GM21423 (cell line): ENCODE measurements around the gene PRKAR1B.

Source experiments
- ATAC-seq: cut with Tn5 transposase; IDR thresholded peaks from one replicate; pipeline ENCODE4 v1.9.1; 2021; ENCODE audit warnings: mild to moderate bottlenecking, moderate library complexity; ENCODE audit not compliant: unreplicated experiment

PRKAR1B gene

DNA sequence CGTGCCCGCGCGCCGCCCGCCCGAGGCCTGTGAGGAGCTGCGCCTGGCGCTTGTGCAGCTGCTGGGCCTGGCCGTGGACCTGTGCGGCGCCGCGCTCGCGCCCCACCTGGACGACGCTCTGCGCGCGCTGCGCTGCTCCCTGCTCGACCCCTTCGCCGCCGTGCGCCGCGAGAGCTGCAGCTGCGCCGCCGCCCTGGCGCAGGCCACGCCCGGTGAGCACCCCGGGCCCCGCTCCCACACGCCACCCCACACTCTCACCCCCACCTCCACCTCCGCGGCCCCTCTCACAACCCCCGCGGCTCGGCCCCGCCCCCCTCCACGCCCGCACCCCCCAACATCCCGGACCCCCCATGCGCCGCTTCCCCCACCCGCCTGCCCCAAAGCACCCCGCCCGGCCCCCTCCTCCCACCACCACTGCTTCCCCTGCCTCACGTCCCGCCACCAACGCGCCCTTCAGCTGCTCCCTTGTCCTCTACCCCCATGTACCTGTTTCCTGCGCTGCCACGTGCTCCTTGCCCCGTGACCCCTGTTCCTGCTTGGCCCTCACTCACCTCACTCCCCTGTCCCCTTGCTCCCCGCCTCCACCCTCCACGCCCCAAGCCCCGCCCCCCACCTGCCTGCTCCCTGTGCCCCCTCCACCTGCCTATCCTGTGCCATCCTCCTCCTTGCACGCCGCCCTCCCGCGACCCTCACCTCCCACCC is at the start of gene PRKAR1B:
TSS of gene PRKAR1B (minus strand) at position 178 of the 702 bp plus-strand sequence. CDS start 15,776 bp downstream, outside the sequence.
- peak; percentile 28 for ATAC-seq

DNA sequence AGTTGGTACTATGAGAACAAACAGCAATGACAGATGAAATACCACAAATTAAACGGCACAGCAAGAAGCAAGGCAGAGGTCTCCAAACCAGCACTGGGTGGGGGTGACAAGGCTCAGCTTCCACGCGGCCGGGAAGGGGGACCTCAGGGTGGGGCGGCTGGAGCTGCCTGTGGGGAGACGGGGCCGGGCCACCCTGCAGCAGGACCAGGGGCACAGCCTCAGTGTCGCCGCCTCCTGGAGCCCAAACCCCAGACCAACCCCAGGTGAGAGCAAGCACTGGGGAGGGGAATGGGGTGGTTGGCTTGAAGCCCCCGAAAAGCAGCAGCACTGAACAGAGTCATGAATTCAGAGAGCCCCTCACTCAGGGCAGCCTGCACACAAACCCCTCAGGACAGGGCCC is 49.3 kb upstream of the PRKAR1B start:
- no peak for ATAC-seq

DNA sequence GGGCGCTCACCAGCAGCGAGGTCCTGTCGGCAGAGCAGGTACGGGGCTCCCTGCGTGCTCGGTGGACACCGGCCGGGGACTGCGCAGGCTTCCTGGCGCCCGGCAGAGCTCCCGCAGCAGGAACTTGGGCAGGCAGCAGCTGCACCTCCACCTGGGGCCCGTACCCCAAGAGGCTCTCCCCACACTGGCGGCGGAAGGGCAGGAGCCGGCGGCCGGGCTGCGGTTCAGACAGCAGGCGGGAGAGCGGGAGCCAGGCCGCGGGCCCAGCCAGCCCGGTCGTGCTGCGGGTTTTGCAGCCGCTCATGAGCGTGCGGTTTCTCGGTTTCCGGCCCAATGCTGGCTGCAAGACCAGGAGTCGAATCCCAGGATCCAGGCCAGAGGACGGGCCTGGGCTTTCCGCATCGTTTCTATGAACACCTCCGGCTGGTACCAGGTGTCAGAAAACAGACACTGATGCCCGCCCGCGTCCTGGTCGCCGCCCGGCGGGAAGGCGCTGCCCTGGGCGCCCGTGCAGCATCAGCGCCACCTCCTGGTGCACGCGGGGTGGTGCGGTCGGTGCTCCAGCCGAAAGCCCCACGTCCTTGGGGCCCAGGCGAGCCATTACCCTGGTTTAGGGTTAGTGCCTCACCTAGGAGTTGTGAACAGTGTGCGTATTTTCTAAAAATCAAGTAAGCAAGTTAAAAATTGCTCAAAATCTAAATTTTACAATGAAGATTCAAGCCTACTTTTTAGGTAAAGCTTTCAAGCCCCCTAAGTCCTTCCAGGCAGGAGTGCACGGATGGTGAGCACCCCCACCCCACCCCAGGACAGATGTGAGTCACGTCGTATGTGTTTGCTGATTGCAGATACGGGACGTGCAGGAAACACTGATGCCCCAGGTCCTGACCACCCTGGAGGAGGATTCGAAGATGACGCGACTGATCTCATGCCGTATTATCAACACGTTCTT is 47.4 kb upstream of the PRKAR1B start:
- no peak for ATAC-seq

DNA sequence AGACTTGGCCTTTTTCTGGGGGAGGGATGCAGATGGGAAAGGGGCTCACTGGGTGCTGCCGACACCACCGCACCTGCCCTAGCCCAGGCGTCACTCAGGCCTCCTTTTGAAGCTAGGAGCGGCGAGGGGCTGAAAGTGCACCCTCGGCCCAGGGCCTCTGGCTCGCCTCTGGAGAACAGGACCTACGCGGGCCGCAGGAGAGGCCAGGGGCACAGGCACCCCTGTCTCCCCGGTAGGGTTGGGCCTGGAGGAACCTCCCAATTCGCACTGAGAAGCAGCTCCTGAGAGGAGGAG is 46.5 kb upstream of the PRKAR1B start:
- ATAC-seq: no peak

DNA sequence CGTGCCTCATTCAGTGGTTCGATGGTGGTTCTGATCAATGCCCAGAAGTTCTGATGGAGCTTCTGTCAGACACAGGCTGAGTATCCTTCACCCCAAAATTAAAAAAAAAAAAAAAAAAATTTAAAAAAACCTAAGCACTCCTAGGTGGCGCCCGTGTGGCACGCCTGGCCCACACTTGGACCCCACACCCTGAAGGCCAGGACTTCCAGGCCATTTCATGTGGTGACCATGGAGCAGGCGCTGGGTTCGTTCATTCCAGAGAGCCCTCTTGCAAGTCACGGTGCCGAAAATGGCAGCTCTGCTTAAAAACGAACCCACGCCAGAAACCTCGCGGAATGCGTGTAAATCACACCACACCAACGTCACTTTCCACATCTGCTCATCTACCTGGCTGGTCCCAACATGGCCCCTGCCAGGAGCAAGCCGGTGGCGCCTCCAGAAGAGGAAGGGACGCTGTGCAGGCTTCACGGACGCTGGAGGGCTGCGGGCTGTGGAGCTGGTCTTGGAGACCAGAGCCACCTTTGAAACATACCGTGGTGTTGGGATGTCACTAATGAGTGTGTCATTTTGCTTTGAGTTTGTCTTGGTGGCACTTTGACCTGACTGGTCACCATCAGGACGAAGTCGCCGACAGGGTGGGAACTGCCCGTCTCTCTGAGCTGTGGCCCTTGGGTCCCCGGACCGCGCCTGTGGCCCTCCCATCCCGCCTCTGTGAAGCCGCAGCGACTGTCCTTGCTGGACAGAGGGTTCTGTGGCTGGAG is 46.0 kb upstream of the PRKAR1B start:
- no peak for ATAC-seq

DNA sequence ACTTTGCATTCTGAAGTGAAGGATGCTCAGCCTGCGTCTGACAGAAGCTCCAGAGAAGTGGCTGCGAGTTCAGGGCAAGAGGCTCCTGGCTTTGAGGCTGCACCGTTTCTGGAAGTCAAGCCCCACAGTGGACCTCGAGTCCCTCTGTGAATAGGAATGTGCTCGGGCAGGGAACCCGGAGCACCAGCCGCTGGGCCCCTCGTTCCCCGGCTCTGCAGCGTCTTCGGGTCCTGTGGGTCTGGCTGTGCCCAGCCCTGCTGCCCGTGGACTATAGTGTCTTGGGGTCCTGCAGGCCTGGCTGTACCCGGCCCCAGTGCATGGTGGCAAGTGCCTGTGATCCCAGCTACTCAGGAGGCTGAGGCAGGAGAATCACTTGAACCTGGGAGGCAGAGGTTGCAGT is 45.3 kb upstream of the PRKAR1B start:
- ATAC-seq: no peak

DNA sequence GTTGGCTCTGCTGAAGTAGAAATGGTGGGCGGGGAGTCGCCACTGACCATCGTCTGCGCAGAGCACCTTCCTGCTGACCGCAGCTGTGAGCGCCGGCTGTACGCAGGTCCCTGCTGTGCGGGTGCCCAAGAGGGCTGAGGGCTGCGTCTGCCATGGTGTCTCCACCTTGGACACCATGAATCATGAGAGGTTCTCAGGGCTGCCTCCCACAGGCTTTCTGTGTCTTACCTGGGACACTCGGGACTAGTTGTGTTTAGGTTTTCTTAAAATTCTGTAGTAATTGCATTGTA is 44.9 kb upstream of the PRKAR1B start:
- ATAC-seq: no peak

DNA sequence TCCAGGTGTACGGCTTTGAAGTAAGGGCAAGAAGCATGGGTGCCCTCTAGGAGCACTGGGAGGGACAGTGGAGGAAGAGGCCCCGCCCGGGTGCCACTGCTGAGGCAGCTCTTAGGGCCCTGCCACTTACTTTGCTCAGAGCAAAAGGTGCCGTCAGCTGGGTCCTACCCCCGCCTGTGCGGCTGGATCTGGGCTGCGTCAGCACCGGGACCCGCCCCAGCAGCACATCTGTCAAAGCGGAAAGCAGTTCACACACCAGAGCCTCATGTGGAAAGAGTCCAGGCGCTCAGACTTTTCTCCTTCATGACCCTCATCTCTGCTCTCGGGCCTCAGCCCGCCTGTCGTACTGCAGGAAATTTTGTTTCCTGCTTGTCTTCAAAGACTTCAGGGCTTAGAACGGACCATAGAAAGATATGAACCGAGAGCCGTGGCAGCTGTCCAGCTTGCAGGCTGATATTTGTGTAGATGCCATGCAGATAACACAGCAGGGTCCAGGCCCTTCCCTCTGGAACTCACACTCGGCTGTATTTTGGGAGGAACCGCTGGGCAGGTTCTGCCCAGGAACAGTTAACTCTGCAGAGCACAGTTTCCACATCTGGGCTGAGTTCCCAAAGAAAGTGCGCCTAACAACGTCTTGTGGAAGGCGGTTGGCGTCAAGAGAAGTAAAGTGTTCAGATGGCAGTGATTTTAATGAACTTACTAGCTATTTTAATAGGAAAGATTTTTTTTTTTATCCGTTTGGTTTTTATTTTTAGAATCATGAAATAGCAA is 44.3 kb upstream of the PRKAR1B start:
- no peak for ATAC-seq

DNA sequence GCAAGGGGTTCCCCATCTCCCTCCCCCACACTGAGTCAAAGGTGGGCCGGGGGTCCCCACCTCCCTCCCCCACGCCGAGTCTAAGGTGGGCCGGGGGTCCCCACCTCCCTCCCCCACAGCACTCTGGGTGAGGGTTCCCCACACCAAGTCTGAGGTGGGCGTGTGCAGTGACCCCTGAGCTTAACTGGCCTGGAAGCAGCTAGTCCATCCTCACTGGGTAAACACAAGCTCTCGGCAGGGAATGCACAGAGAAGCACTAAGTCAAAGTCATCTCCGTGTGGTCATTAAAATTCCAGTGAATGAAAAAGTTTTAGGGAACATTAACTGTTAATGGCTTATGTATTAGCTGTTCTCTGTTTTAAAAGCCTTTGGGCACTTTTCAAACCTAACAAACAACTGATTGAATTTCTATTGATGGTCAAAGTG is 43.7 kb upstream of the PRKAR1B start:
- ATAC-seq: no peak

DNA sequence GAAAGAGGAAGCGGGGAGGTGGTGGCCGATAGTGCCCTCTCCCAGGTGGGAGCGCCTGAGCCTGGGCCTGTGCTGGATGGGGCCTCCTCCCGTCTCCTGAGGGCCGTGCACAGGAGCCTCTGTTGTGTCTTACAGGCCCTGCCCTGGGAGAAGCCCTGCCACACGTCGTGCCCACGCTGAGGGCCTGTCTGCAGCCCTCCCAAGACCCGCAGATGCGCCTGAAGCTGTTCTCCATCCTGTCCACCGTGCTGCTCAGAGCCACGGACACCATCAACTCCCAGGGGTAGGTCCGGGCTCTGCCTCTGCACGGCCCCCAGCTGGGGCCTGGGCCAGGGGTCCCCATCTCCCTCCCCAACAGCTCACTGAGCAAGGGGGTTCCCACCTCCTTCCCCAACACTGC is 43.3 kb upstream of the PRKAR1B start:
- no peak for ATAC-seq

DNA sequence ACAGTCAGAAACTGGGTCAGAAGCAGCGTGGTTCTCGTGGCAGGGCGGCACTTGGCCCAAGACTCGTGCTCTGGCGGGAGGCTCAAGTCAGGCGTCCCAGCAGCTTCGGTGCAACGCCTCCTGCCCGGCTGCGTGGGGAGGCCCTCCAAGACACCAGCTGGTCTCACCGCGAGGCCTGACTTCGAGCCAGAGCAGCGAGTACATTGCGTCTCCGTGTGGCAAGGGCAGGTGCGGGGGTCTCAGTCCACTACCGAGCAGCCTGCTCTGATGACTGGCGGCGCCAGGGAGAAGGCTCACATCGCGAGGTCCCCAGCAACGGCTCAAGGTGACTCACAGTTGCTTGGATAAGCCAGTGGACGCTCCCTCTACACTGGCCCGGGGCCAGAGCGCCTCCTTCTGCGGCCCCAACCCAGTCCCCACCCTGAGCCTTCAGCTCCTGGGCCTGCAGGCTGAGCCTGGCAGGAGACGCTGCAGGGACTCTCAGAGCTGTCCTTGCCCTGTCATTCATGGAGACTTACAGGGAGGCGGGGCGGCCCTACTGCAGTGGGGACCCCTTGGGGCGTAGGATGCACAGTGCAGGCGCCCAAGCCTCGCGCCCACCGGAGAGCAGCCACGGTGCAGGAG is 41.9 kb upstream of the PRKAR1B start:
- ATAC-seq: no peak

DNA sequence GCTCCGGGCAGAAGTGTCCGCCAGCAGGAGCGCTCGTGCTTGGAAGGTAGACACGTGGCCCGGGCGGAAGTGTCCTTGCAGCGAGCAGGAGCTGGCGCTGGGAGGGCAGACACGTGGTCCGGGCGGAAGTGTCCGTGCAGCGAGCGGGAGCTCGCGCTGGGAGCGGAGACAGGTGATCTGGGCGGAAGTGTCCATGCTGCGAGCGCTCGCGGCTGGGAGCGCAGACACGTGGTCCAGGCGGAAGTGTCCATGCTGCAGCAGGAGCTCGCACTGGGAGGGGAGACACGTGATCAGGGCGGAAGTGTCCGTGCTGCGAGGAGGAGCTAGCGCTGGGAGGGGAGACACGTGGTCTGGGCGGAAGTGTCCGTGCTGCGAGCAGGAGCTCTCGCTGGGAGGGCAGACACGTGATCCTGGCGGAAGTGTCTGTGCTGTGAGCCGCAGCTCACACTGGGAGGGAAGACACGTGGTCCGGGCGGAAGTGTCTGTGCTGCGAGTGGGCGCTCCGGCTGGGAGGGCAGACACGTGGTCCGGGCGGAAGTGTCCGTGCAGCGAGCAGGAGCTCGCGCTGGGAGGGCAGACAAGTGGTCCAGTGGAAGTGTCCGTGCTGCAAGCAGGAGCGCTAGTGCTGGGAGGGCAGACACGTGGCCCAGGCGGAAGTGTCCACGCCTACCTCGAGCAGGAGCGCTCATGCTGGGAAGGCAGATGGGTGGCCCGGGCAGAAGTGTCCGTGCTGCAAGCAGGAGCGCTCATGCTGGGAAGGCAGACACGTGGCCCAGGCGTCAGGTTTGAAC is 41.1 kb upstream of the PRKAR1B start:
- ATAC-seq: no peak

DNA sequence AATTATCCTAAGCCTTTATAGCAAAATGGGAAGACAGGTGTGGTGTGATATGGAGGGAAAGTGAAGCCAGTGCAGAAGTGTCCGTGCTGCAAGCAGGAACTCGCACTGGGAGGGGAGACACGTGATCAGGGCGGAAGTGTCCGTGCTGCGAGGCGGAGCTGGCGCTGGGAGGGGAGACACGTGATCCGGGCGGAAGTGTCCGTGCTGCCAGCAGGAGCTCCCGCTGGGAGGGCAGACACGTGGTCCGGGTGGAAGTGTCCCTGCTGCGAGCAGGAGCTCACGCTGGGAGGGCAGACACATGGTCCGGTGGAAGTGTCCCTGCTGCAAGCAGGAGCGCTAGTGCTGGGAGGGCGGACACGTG is 40.5 kb upstream of the PRKAR1B start:
- no peak for ATAC-seq

DNA sequence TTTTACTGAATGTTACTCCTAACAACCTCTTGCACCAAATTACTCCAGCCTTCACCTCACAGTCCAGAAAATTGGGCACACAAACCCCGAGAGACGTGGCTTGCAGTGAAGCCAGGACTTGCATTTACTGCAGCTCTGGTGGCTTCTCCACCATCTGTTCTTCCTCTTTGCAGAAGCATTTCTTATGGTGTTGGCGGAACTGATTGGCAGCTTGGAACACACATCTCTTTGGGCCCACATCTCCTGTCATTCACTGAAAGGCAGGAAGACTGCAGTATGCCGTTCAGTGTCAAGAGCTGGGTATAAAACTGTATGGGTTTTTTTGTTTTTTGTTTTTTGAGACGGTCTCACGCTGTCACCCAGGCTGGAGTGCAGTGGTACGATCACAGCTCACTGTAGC is 38.3 kb upstream of the PRKAR1B start:
- ATAC-seq: no peak

DNA sequence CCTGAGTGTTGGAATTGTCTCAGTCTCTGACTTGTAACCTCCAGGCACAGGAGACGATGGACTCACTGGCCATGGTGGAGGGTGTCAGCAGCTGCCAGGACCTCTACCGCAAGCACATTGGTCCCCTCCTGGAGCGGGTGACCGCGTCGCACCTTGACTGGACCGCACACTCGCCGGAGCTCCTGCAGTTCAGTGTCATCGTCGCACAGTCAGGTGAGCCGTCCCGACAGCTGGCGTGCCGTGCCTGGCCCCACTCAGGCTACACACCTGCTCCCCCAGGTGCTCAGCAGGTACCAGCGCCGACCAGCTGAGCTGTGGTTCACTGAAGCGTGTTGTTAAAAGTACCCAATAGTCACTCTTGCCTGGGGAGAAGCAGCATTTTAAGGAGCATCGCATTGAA is 36.7 kb upstream of the PRKAR1B start:
- no peak for ATAC-seq

DNA sequence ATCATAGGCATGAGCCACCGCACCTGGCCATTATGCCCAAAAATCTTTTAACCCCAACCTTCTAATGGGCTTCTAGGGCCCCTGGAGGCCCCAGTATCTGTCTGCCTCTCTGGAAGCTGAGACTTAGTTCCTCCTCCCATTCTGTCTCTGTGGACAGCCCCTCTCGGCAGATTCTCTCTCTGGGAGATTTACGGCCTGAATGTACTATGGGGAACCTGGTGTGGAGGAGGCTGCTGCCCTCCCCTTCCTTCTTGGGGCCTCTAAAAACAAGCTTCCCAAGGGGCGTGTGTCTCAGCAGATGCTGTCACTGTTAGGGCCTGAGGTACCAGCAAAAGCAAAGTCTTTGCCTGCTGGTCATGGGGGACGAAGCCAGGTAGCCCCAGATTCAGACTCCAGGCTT is 35.8 kb upstream of the PRKAR1B start:
- no peak for ATAC-seq

DNA sequence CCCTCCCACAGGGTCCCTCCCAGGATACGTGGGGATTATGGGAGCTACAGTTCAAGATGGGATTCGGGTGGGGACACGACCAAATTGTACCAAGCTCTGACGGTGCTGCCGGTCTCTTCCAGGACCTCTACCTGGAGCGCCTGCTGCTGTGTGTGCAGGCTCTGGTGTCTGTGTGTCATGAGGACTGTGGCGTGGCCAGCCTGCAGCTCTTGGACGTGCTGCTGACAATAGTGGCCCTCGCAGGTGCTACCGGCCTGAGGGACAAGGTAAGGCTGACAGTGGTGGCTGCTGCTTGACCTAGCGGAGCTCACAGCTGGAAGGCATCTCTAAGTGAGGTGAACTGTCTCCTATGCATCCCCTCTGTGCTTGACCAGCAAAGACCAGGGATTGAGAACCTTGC is 34.5 kb upstream of the PRKAR1B start:
- ATAC-seq: no peak

DNA sequence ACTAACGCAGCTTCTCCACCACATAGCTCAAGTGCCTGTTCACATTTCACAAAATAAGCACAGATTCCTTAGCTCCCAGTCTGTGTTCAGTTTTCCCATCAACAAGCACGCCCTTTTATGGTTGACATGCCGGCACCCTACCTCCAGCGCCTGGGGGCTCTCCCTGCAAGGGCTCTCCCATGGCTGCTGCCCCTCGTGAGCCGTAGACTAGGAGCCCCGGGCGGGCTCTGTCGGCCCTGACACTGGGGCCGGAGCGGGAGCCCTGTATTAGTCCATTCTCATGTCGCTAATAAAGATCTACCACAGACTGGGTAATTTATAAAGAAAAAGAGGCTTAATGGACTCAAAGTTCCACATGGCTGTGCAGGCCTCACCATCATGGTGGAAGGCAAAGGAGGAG is 34.0 kb upstream of the PRKAR1B start:
- no peak for ATAC-seq

DNA sequence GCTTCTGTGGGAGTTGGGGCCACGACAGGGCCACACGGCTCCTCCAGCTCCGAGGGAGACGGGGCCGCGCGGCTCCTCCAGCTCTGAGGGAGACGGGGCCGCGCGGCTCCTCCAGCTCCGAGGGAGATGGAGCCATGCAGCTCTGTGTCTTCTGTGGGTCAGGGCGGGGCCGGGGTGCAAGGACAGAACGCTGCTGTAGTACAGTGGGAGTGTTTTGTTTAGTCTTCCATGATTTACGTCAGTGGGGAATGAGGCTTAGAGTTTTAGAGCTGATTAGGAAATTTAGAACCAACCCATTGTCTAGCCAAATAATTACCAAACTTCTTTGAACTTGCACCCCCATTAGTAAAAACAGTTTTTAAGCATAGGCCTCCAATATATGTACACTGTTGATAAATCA is 32.9 kb upstream of the PRKAR1B start:
- no peak for ATAC-seq

DNA sequence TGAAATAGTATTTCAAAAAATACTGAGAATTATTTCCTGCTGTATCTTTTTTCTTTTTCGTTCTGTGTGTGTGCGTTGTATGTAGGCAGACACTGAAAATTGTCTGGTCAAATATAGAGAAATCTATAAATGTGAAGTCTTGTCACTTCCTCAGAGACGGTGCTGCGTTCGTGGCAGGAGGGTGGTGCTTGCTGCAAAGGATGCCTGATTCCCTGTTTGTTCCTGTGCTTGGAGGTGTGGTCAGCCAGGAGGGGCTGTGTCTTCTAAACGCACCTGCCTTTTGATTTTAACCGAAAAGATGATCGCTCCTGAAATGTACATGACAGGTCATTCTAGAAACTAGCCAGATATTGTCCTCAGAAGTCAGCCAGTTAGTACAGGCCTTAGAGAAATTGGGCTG is 32.5 kb upstream of the PRKAR1B start:
- no peak for ATAC-seq
